HG02852 (cell line): ENCODE data around the gene CCND3.

Experiments
- ATAC-seq: cut with Tn5 transposase; IDR thresholded peaks from one replicate; pipeline ENCODE4 v1.9.1; 2021; ENCODE audit warnings: mild to moderate bottlenecking, moderate library complexity; ENCODE audit not compliant: unreplicated experiment

CCND3 gene

DNA sequence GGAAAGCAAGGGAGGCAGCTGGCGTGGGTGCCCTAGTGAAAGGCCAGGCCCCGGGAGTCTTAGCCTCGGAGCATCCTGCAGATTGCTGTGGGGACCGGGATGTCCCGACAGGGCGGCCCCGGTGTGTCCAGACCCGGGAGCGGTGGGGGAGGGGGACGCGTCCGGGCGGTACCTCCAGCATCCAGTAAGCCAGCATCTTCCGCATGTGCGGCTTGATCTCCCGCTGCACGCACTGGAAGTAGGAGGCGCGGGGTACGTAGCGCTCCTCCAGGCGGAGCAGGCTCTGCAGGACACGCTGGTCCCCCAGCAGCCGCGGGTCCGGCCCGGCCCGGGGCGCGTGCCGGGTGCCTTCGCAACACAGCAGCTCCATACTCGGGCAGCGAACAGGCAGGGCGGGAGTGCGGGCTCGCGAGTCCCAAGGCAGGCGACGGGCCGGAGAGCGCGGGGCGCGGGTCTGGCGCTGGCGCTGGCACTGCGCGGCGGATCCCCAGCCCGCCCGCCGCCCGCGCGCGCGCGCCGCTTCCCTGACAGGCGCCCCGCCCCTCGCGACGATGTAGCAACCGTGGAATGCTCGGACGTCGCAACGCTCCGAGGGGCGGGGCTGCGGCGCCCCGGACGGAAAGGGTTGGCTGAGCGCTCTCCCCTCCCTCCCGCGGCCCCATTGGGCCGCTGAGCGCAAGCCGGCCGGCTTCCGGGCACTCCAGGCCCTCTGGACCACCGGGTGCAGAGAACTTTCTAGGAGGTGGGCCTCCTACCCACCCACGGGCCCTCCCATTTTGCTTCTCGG is at the start of gene CCND3:
Gene CCND3, minus strand, starts transcription at position 529 of the 787 bp plus-strand sequence. Its CDS starts 159 bp downstream, at position 370.
- ATAC-seq: peak; percentile 88

- no peak for ATAC-seq
Observed at GRCh38 chr6:41986339-41986738, 44.7 kb upstream of the CCND3 start.

- ATAC-seq: no peak
Observed at GRCh38 chr6:41984623-41985022, 43.0 kb upstream of the CCND3 start.

DNA sequence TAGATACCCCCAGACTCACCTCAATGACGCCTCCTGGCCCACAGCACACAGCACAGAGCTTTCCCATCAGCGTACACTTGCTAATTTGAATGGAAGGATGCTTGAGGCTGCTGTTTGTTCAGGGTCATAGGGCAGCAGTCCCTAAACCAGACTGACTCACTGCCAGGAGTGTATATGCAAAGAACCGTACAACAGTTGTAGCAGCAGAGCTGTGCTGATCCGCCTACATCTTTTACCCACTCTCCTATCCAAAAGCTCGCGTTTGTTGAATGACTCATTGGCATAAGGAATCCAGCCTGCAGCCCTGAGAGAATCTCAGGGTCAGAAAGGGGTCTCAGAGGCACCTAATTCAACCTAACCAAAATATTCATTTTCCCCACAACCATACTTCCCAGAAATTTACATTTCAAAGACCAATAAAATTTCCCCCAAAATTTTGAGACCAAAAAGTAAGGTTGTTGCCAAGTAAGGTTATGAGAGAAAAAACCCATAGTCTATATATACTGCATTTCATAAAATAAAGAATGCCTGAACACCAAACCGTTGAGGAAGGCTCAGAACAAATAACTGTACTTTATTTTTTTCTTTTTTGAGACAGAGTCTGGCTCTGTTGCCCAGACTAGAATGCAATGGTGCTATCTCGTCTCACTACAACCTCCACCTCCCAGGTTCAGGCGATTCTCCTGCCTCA is 35.3 kb upstream of the CCND3 start:
- ATAC-seq: no peak

- no peak for ATAC-seq
Observed at GRCh38 chr6:41975276-41975675, 33.7 kb upstream of the CCND3 start.

GRCh38 chr6:41974281-41974825 is 32.7 kb upstream of the CCND3 start:
- ATAC-seq: no peak

GRCh38 chr6:41972826-41973225 is 31.2 kb upstream of the CCND3 start:
- ATAC-seq: no peak

DNA sequence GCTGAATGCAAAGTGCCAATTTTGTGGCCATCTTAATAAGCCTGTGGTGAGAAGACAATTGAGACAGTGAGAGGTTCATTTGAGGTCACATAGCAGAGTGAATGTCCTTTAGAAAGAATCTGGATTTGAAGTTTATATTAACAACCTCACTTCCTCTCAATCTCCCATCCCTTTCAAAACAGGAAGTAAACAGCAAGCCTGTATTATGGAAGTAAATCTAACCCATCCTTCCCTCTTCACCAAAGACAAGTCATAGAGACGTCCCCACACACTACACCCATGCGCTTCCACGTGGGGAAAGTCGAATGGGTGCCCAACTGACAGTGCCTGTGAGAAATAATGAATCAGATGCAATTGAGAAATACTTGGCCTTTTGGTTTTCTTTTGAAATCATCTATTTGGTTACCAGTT is 28.8 kb upstream of the CCND3 start:
- no peak for ATAC-seq

GRCh38 chr6:41967312-41968287 is 26.0 kb upstream of the CCND3 start:
- no peak for ATAC-seq

DNA sequence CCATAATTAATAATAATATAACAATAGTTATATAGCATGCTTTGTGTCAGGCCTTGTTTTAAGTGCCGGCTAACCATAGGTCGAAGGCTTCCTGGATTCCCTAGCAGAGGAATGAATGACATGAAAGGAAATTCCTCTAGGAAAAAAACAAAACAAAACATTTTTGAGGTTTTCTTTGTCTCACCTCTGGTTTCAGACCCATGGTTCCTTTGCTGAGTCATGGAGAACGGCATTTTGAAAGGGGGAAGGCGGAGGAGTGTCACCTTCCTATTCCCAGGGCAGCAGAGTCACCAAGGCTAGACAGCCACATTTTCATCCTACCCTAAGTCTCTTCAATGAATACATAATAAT is 25.3 kb upstream of the CCND3 start:
- ATAC-seq: no peak

DNA sequence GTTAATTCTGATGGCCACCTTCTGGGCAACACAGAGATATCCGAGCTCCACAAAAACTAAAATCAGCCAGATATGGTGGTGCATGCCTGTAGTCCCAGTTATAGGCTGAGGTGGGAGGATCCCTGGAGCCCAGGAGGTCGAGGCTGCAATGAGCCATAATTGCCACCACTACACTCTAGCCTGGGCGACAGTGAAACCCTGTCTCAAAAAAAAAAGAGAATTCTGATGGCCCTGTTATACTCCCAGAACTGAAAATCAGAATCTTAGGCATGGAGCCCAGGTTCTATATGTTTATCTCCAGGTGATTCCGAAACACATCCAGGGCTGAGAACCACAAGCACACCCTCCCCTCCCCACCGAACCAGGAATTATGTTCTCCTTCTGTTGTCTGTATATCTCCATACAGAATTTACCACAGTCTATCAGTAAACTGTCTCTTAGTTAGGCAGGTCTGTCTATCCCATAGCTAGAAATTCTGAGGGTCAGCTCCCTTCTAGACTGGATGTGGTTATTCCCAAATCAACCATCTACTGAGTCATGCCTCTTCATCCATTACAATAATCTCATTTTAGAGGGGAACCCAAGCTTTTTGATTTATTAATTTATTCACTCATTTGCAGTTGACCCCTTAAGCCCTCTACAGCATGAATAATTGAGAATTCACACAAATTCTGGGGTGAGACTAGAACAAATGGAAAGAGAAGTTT is 24.8 kb upstream of the CCND3 start:
- no peak for ATAC-seq

DNA sequence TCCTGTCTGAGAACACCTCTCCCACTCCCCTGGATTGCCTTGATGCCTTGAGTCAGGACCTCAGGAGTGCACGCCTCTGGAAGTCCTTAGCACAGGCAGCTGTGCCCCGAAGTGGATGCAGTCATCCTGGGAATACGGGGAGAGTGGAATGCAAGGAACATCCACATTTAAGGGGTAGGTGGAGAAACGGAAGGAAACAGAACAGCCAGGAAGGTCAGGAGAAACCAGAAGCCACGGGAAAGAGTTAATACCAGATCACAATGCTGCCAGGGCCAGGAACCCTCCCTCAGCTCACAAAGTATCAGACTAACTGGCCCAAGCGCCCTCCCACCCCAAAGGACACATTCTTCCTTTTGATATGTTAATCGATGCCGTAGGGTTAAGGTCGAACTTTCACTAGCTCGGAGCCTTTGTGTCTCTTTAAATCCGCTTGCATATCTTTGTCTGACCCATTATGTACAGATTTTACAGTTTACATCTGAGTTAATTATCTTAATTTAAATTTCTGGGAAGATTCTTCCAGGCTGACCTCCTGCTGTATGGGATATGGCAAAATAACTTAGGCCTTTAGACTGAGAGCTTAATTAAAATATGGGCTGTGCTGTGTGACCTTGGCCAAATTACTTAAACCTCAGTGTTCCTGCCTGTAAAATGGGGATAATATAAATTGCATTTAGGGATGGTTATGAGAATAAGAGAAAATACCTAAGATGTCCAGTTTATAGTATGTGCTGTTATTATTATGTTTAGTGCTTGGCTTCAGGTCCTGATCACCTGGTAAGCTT is 24.0 kb upstream of the CCND3 start:
- no peak for ATAC-seq

DNA sequence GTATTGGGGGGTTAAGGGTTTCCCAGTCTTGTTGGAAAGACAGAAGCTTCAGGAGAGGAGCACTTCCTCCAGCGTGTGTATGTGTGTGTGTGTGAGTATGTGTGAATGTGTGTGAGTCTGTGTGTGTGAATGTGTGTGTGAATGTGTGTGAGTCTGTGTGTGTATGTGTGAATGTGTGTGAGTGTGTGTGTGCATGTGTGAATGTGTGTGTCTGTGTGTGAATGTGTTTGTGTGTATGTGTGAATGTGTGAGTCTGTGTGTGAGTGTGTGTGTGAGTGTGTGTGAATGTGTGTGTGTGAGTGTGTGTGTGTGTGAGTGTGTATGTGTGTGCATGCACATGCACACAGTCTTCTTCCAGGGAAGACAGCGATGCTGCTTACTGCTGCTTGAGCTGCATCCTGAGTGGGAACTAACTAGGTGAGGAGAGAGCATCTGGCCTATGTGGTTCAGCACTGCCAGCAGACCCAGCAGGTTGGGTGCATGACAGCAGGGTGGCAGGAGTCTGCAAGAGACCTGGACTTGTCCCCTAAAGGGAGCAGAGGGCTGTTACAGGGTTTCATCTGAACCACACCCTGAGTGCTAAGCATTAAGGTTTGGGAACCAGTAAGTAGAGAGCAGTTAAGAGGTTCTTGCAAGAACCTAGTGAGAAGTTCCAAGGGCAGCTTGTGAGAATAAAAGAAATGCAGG is 22.7 kb upstream of the CCND3 start:
- no peak for ATAC-seq

GRCh38 chr6:41963371-41963770 is 21.8 kb upstream of the CCND3 start:
- no peak for ATAC-seq

- ATAC-seq: no peak
Observed at GRCh38 chr6:41960028-41960427, 18.4 kb upstream of the CCND3 start.

DNA sequence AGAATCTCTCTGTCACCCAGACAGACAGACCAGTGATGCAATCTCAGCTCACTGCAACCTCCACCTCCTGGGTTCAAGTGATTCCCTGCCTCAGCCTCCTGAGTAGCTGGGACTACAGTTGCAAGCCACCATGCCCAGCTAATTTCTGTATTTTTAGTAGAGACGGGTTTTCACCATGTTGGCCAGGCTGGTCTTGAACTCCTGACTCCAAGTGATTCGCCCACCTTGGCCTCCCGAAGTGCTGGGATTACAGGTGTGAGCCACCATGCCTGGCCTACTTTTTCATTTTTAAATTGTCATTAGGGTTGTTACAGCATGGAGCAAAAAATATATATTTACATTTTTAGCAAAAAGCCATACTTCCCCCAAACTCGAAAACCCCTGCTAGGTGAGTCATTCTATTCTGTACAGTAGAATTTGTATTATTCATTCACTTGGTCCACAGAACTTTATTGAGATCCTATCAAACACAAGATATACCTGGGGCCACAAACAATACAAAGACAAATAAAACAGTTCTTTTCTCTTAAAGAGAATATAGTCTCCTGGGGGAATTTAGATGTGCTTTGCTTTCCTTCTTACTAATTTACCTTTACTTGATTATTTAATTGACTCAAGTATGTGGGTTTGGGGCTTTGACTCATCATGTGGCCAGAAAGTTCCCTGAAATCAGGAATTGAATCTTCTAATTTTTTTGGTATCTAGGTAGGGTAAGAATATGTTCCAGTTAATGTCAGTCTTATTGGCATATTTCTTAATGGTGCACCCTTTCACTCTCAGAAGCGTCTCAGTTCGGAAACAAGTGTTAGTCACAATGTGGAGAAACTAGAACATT is 16.6 kb upstream of the CCND3 start:
- ATAC-seq: no peak

GRCh38 chr6:41957117-41957516 is 15.5 kb upstream of the CCND3 start:
- ATAC-seq: no peak

DNA sequence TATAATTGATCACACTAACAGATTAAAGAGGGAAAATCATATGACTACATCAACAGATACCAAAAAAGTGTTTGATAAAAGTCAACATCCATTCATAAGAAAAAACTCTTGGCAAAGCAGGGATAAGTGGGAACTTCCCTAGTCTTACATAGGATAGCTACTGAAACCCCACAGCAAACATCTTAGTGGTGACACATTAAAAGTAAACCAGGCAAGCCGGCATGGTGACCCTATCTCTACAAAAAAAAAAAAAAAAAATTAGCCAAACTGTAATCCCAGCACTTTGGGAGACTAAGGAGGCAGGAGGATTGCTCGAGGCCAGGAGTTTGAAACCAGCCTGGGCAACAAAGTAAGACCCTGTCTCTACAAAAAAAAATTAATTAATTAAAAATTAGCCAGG is 13.8 kb upstream of the CCND3 start:
- no peak for ATAC-seq
